NCI-H1417 (cell line): ENCODE measurements around the gene CLASP1.

Experiments used
- DNase-seq, 3 experiments: peaks; one replicate each; lab custom pipeline; 2025; lab: John Stamatoyannopoulos, UW

CLASP1 gene

DNA sequence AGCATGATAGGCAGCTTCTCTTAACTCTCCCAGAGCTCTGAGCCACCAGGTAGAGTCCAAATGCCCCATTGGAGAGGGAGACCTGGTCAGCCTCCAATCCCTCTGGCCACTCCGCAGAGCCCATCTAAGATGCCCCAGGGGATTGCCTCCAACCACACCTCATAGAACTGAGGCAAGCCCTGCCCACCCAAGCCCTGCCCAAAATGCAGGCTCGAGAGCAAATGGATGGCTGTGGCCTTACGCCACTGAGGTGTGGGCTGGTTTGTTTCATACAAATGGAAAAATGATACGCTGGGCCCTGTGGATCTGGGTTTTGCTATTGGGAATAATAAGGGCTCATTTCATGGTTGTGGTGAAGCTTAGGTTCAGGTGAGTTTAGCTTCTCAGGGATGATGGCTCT is 361.3 kb downstream of the CLASP1 start:
- no peak for DNase-seq
